Liver (tissue), 9 donors: ENCODE measurements around the gene HOXD8. TPM values are rescaled to one million over a fixed set of nuclear protein-coding genes. Genes with fewer than 3 reads are reported as not detected.

Experiments used
- DNase-seq: peaks from one replicate; pipeline ENCODE4 v3.0.0-alpha.2; 2017; ENCODE audit warnings: low spot score
- H3K27ac ChIP-seq, 2 donors: one replicate each; pipeline ENCODE4 v1.7.0; 2013; ENCODE audit warnings: inconsistent platforms in 2 of 2, low read length in 2 of 2, control low read depth in 1 of 2, low read depth in 1 of 2, mild to moderate bottlenecking in 1 of 2
- H3K27me3 ChIP-seq, 4 donors: one replicate each; pipeline versions ENCODE4 v1.6.1 to v1.7.0; 2013; ENCODE audit warnings: low read length in 3 of 4, inconsistent platforms in 1 of 4, mild to moderate bottlenecking in 1 of 4, moderate library complexity in 1 of 4; ENCODE audit not compliant: control insufficient read depth in 4 of 4, insufficient read depth in 4 of 4
- H3K36me3 ChIP-seq, 4 donors: one replicate each; pipeline versions ENCODE4 v1.6.1 to v1.7.0; 2013; ENCODE audit warnings: low read length in 3 of 4, mild to moderate bottlenecking in 3 of 4, low read depth in 1 of 4, moderate library complexity in 1 of 4; ENCODE audit not compliant: control insufficient read depth in 4 of 4, insufficient read depth in 3 of 4
- H3K4me1 ChIP-seq, 4 donors: one replicate each; pipeline versions ENCODE4 v1.6.1 to v1.7.0; 2013; ENCODE audit warnings: low read length in 3 of 4, mild to moderate bottlenecking in 3 of 4, moderate library complexity in 1 of 4; ENCODE audit not compliant: control insufficient read depth in 4 of 4, insufficient read depth in 4 of 4
- H3K4me3 ChIP-seq, 3 donors: one replicate each; pipeline versions ENCODE4 v1.6.1 to v1.7.0; 2013; ENCODE audit warnings: low read length in 3 of 3, control low read depth in 1 of 3, low read depth in 1 of 3, mild to moderate bottlenecking in 1 of 3
- H3K9ac ChIP-seq, 2 donors: one replicate each; pipeline ENCODE4 v1.7.0; 2013; ENCODE audit warnings: low read length in 2 of 2, mild to moderate bottlenecking in 2 of 2, moderate library complexity in 2 of 2, control low read depth in 1 of 2, low read depth in 1 of 2
- H3K9me3 ChIP-seq, 4 donors: one replicate each; pipeline versions ENCODE4 v1.6.1 to v1.7.0; 2013; ENCODE audit warnings: low read length in 3 of 4; ENCODE audit not compliant: control insufficient read depth in 4 of 4
- EGR1 ChIP-seq, 2 donors: IDR thresholded peaks; 2 replicates each; pipeline ENCODE4 v1.6.1; 2016 to 2018; ENCODE audit warnings: antibody characterized with exemption in 2 of 2, low read depth in 2 of 2
- FOXA2 ChIP-seq: IDR thresholded peaks from 2 replicates; pipeline ENCODE4 v1.6.1; 2016; ENCODE audit warnings: antibody characterized with exemption
- HNF4G ChIP-seq: IDR thresholded peaks from 2 replicates; pipeline ENCODE4 v1.6.1; 2016; ENCODE audit warnings: antibody characterized with exemption
- JUND ChIP-seq, 2 donors: IDR thresholded peaks; 2 replicates each; pipeline ENCODE4 v1.6.1; 2016; ENCODE audit warnings: antibody characterized with exemption in 2 of 2
- NR2F2 ChIP-seq: IDR thresholded peaks from 2 replicates; pipeline ENCODE4 v1.6.1; 2016; ENCODE audit warnings: antibody characterized with exemption
- RAD21 ChIP-seq, 2 donors: IDR thresholded peaks; 2 replicates each; pipeline ENCODE4 v1.6.1; 2016; ENCODE audit warnings: antibody characterized with exemption in 2 of 2, mild to moderate bottlenecking in 2 of 2
- RXRA ChIP-seq, 2 donors: IDR thresholded peaks; 2 replicates each; pipeline ENCODE4 v1.6.1; 2017 to 2018; ENCODE audit warnings: antibody characterized with exemption in 2 of 2, mild to moderate bottlenecking in 1 of 2
- SP1 ChIP-seq: IDR thresholded peaks from 2 replicates; pipeline ENCODE4 v1.6.1; 2018; ENCODE audit warnings: antibody characterized with exemption, mild to moderate bottlenecking
- TAF1 ChIP-seq: conservative IDR thresholded peaks from 2 replicates; pipeline ENCODE4 v1.6.1; 2016; ENCODE audit warnings: antibody characterized with exemption, mild to moderate bottlenecking
- YY1 ChIP-seq: IDR thresholded peaks from 2 replicates; pipeline ENCODE4 v1.6.1; 2016; ENCODE audit warnings: antibody characterized with exemption, mild to moderate bottlenecking
- WGBS: extraction: QIAGEN DNeasy Blood & Tissue Kit; methylation state at CpG from one replicate; pipeline ENCODE4 v1.1.7; 2013; 5-methylcytosine and 5-hydroxymethylcytosine counted together
- polyA plus RNA-seq, 2 donors: library from polyadenylated mRNA; stranded (reverse) in 1 of 2; unstranded in 1 of 2; fragments of 200-250 nt in 1 of 2; fragments of >200 nt in 1 of 2; fragmentation: Nextera tagmentation in 1 of 2; extraction: Ambion mirVana in 1 of 2; gene quantifications; one replicate each; pipeline versions ENCODE4 v1.2.1 to v1.2.3, GENCODE V29; 2013 to 2015
- total RNA-seq, 2 donors: library from RNA; depleted of rRNA; stranded (reverse); fragments of >200 nt; gene quantifications; one replicate each; pipeline ENCODE4 v1.2.3, GENCODE V29; 2014
- TF ChIP-seq, protein P1 (sequence below): fragments of 150-350 bp; IDR thresholded peaks from 2 replicates; pipeline ENCODE4 v1.5.1; 2017; ENCODE audit warnings: improper control_type of control experiment, low read depth, low read length; ENCODE audit not compliant: missing input control
- TF ChIP-seq, protein P2 (sequence below): IDR thresholded peaks from 2 replicates; pipeline ENCODE4 v1.6.1; 2016; ENCODE audit warnings: antibody characterized with exemption
- TF ChIP-seq, protein P3 (sequence below): IDR thresholded peaks from 2 replicates; pipeline ENCODE4 v1.6.1; 2016; ENCODE audit warnings: antibody characterized with exemption, mild to moderate bottlenecking
- donor health status: healthy.
- donor health status: healthy.
- donor health status: healthy.
- donor health status: healthy.
- donor health status: healthy.

Gene HOXD8
- total and polyA plus RNA-seq, 4 donors = 0.06 to 0.19 (median 0.08) TPM; not detected in 1

DNA sequence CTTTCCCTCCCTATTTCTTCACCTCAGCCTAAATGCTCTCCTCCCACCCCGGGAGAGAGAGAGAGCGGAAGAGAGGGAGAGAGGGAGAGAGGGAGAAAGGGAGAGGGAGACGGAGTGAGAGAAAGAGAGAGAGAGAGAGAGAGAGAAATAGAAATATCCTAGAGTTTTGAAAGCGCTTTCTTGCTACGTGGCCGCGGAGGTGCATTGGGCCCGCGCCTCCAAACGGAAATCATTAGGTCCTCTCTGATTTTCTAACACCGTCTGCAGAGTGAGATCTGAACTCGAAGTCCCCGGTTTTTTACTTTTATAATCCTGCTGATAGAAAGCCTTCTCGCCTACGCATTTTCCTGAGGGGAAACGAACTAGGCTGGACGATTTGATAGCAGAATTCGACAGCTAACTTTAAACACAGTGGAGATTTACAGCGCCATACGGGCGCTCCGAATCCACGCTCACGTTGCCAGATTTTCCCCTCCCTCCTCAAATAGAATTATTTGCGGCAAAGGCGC is 44.8 kb upstream of the HOXD8 start (continued):
- TF ChIP-seq FOXA2 (no peak), EGR1 (IDR thresholded peaks at IDR 0.05; ENCODE audit: low read depth in 2 of 2) (no peak)

DNA sequence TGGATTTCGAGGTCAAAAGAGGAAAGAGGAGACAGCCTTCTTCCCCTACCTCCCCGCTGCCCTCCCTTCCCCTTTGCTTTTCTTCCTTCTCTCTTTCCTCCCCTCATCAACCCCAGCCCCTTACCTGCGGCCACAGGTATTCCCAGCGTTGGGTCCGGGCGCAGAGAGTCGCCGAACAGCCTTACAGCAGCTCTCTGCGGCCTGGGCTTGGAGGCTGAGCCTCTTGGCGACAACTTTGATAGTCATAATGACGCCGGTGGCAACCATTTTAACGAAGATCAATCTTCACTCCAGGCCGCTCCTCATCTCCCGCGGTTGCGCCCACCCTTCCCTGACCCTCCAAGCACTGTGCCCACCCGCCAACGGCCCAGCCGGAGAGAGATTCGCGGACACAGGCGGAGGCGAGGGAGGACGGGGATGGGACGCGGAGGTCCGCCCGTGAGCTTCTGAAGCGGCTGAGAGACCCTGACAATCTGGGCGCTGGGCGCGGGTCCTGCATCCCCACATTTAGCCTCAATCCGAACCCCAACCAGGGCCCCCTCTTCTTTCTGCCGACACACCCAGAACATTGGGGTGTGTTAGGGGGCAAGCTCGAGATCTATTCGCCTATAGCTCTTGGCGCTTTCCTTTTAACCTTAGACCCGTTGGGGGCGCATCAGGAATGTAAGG is 44.3 kb upstream of the HOXD8 start:
- H3K4me1 ChIP-seq = peaks cover 8 to 25% (median 14%) of the 10 kb centered on the region in 4 donors
- H3K9me3 ChIP-seq = peaks cover 0 to 29% (median 5%) of the 10 kb centered on the region in 4 donors
- H3K4me3 ChIP-seq = no peak overlapping the region
- DNase-seq = no peak
- peaks cover 17 to 70% (median 40%) of the 10 kb centered on the region in 4 donors for H3K27me3 ChIP-seq
- 7% methylated on average over 40 of the region's 40 CpGs for WGBS
- no peak overlapping the region for H3K9ac ChIP-seq
- TF ChIP-seq, protein P1, sequence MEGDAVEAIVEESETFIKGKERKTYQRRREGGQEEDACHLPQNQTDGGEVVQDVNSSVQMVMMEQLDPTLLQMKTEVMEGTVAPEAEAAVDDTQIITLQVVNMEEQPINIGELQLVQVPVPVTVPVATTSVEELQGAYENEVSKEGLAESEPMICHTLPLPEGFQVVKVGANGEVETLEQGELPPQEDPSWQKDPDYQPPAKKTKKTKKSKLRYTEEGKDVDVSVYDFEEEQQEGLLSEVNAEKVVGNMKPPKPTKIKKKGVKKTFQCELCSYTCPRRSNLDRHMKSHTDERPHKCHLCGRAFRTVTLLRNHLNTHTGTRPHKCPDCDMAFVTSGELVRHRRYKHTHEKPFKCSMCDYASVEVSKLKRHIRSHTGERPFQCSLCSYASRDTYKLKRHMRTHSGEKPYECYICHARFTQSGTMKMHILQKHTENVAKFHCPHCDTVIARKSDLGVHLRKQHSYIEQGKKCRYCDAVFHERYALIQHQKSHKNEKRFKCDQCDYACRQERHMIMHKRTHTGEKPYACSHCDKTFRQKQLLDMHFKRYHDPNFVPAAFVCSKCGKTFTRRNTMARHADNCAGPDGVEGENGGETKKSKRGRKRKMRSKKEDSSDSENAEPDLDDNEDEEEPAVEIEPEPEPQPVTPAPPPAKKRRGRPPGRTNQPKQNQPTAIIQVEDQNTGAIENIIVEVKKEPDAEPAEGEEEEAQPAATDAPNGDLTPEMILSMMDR = no peak
- TF ChIP-seq RXRA (IDR thresholded peaks at IDR 0.05) (no peak), FOXA2 (no peak), TAF1 (no peak), NR2F2 (no peak), YY1 (no peak), JUND (IDR thresholded peaks at IDR 0.05) (no peak), HNF4G (no peak)
- TF ChIP-seq, protein P2, sequence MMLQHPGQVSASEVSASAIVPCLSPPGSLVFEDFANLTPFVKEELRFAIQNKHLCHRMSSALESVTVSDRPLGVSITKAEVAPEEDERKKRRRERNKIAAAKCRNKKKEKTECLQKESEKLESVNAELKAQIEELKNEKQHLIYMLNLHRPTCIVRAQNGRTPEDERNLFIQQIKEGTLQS = no peak
- TF ChIP-seq, protein P3, sequence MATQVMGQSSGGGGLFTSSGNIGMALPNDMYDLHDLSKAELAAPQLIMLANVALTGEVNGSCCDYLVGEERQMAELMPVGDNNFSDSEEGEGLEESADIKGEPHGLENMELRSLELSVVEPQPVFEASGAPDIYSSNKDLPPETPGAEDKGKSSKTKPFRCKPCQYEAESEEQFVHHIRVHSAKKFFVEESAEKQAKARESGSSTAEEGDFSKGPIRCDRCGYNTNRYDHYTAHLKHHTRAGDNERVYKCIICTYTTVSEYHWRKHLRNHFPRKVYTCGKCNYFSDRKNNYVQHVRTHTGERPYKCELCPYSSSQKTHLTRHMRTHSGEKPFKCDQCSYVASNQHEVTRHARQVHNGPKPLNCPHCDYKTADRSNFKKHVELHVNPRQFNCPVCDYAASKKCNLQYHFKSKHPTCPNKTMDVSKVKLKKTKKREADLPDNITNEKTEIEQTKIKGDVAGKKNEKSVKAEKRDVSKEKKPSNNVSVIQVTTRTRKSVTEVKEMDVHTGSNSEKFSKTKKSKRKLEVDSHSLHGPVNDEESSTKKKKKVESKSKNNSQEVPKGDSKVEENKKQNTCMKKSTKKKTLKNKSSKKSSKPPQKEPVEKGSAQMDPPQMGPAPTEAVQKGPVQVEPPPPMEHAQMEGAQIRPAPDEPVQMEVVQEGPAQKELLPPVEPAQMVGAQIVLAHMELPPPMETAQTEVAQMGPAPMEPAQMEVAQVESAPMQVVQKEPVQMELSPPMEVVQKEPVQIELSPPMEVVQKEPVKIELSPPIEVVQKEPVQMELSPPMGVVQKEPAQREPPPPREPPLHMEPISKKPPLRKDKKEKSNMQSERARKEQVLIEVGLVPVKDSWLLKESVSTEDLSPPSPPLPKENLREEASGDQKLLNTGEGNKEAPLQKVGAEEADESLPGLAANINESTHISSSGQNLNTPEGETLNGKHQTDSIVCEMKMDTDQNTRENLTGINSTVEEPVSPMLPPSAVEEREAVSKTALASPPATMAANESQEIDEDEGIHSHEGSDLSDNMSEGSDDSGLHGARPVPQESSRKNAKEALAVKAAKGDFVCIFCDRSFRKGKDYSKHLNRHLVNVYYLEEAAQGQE = no peak
- no peak overlapping the region for H3K27ac ChIP-seq
- no peaks in the 10 kb centered on the region for H3K36me3 ChIP-seq

DNA sequence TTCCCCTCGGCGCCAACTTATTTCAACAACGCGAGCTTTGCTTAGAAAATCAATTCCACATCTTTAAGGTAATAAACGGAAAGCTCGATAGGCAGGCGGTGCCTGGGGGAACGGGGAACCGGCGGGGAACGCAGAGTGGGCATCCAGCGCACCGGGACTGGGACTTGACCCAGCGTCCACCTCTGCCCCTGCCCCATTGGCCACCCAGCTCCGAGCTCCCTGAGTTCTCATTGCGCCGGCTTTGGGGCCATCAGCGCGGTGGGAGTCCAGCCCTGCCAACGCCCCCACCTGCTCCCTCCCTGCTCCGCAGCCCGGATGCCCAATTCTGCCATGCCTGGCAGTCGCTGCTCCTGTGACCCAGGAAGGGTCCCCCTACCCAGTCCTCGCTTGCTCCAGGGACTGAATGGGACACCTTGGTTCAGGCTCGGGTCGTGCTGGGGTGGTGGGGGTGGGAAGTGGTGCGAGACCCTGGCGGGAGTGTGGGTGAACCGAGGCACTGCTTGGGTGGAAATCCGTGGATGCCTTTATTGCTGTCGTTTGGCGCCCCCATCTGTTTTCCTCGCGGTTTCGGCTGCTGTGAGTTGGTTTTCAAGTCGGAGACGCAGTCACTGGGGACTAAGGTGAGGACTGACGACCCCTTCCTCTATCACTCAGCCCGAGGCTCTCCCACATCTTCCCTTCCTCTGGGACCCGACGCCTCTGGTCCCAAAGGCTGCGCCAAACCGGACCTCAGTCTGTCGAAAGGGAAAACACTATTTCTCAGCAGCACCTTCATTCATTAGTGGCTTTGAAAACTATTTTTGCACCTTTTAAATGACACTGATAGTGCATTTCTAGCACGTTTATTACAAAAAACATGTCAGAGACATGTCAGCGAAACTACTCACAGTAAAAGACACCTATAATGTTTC is 43.4 kb upstream of the HOXD8 start:
- no peak for DNase-seq
- Histone ChIP-seq H3K9ac (no peak overlapping the region), H3K4me3 (no peak overlapping the region), H3K36me3 (no peaks in the 10 kb centered on the region), H3K9me3 (peaks cover 0 to 22% (median 2%) of the 10 kb centered on the region in 4 donors), H3K4me1 (peaks cover 8 to 18% (median 13%) of the 10 kb centered on the region in 4 donors), H3K27me3 (peaks cover 17 to 65% (median 40%) of the 10 kb centered on the region in 4 donors), H3K27ac (no peak overlapping the region)
- 3% methylated on average over 46 of the region's 46 CpGs for WGBS
- TF ChIP-seq RAD21 (IDR thresholded peaks at IDR 0.05) (peak; percentile 70 to 77), SP1 (no peak)
- TF ChIP-seq, protein P1 = peak; percentile 36
